ENCODE data around the gene IER2. TPM values are rescaled to one million over a fixed set of nuclear protein-coding genes. Genes with fewer than 3 reads are reported as not detected.

Gene IER2
- total RNA-seq, 1 donor from 2014 or later = 145 TPM

DNA sequence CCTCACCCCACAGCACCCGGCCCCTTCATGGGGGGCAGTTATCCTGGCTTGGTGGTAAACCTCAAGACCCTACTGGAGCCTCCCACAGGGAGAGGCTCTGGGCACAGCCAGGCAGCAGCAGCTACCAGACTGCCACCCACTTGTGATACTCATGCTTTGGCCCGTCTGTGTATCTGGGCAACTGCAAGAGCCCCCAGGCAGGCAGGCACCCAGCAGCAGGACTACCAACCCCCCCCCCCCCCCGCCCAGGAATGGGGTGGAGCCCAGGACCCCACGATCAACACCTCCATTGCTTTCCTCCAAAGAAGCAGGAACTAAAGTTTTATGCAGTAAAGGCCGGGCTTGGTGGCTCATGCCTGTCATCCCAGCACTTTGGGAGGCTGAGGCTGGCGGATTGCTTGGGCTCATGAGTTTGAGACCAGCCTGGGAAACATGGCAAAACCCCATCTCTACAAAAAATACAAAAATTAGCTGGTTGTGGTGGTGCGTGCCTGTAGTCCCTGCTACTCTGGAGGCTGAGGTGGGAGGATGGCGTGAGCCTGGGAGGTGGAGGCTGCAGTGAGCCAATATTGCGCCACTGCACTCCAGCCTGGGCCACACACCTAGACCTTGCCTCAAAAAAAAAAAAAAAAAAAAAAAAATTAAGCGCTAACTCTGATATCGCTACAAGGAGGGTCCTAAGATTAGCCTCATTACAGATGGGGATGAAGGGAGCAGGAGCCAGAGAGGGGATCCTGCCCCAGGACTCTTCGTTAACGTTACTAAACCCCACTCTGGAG, 46.4 kb upstream of the IER2 start:
- no peak overlapping the region for H3K4me3 ChIP-seq (ENCODE audit: low read depth, low read length)
- no peak for DNase-seq (ENCODE audit: low read depth)
- TF ChIP-seq, protein P1, sequence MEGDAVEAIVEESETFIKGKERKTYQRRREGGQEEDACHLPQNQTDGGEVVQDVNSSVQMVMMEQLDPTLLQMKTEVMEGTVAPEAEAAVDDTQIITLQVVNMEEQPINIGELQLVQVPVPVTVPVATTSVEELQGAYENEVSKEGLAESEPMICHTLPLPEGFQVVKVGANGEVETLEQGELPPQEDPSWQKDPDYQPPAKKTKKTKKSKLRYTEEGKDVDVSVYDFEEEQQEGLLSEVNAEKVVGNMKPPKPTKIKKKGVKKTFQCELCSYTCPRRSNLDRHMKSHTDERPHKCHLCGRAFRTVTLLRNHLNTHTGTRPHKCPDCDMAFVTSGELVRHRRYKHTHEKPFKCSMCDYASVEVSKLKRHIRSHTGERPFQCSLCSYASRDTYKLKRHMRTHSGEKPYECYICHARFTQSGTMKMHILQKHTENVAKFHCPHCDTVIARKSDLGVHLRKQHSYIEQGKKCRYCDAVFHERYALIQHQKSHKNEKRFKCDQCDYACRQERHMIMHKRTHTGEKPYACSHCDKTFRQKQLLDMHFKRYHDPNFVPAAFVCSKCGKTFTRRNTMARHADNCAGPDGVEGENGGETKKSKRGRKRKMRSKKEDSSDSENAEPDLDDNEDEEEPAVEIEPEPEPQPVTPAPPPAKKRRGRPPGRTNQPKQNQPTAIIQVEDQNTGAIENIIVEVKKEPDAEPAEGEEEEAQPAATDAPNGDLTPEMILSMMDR (conservative IDR thresholded peaks at IDR 0.05; ENCODE audit: low read depth, low read length) = no peak

DNA sequence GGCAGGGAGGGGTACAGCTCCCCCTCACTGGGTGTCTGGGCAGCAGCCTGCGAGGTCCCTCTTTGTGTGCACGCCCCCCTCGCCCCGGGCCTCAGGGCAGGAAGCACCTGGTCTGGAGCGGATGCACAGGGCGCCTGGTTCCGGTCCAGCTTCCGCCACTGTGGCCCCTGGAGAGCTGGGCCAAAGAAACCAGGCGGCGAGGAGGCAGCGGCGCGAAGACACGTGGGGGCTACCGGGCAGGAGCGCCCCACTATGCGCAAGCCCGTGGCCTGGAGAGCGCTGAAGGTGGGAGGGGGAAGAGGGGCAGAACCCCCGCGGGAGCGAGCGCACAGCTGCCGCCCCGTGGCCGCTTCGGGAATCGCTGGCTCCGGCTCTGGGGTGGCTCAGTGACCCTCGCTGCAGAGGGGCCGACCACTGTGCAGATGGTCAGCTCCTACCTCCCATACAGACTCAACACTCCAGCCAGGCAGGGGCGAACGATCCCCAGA, 45.8 kb upstream of the IER2 start:
- no peak for DNase-seq (ENCODE audit: low read depth)
- H3K4me3 ChIP-seq (ENCODE audit: low read depth, low read length) = no peak overlapping the region
- TF ChIP-seq, protein P1 (conservative IDR thresholded peaks at IDR 0.05; ENCODE audit: low read depth, low read length) = peak; percentile 47

DNA sequence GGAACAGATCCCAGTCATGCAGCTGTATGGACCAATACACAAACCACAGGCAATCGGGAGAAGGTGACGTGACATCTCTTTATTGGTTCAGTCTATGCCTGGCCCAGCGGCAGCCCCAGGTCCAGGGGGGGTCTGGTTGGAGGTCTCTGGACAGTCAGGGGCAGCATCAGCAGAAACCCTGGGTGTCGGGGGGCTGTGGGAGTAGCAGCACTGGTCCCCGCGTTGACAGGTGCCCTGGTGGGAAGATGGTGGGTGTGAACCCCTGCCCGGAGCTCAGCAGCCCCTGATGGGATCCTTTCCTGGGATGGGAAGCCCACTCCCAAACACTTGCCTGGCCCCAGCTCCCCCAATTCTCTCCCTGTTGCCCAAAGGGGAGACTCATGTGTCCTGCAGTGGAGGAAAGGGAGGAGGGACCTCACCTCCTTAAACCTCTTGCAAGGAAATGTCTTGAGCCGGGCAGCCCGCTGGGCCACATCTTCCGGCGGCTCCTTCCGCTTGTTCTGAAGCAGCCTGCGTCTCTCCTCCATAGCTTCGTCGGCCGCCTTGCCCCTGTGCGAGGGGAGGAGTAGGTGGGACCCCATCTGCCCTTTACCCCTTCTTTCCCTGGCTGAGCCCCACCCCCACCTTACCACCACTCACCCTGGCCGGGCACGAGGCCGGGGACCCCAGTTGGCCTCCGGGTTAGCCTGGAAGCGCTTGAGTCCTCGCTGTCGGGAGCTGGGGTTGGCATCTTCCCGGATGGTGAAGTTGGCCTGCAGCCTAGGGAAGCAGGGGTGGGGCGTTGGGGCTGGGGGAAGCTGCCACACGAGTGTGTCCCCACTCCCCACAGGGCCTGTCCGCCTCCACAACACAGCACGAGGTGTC, 45.1 kb upstream of the IER2 start:
- no peak overlapping the region for H3K4me3 ChIP-seq (ENCODE audit: low read depth, low read length)
- TF ChIP-seq, protein P1 (conservative IDR thresholded peaks at IDR 0.05; ENCODE audit: low read depth, low read length) = no peak
- DNase-seq (ENCODE audit: low read depth) = no peak

DNA sequence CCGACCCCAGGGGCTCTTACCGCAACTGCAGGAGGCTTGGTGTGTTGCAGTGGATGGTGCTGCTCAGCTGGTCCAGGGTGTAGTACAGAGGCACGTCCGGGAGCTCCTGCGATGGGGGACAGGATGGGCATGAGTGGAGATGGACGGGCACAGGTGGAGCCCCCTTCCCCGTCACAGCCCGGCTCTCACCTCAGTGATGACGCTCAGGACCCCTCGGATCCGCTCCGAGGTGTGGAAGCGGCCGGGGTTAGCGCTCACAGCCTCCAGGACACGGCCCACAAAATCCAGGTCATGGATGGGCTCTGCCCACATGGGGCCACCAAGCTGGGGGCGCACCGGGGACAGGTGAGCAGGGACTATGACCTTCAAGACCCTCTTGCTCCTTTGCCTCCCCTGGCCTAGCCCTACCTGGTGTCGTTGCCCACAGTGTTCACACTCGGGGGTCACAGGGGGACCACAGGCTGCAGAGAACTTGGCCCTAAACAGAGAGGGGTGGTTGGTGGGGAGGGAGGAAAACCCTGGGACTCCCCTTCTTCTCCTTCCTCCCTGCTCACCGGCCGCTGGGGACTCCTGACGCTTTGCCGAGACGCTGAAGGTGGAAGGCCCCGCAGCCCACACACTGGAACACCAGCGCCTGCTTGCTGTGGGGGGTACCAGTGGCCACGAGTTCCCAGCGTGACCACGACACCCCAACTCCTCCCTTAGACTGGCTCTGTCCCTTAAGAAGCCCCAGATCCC, 40.7 kb upstream of the IER2 start:
- TF ChIP-seq, protein P1 (conservative IDR thresholded peaks at IDR 0.05; ENCODE audit: low read depth, low read length) = no peak
- DNase-seq (ENCODE audit: low read depth) = no peak
- H3K4me3 ChIP-seq (ENCODE audit: low read depth, low read length) = no peak overlapping the region

DNA sequence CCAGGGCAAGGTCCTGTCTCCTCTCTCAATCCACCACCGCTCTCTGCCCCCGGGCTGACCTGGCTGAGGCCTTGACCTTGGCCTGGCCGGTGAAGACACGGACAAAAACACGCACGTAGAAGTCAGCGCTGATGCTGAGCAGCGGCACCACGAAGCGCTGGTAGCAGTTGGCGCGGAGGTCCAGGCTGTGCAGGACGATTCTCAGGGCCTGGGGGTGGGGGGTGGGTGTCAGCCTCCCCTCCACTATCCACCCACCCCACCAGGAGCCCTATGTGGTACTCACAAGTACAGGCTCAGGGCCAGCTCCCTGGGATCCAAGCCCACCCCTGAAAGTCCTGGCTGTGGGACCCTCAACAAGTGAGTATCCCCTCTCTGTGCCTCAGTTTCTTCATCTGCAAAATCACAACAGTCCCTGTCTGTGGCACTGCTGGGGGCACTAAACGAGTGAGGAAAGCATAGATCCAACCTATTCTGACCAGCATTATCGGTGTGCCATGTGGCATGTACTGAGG, 40.1 kb upstream of the IER2 start:
- DNase-seq (ENCODE audit: low read depth) = no peak
- no peak overlapping the region for H3K4me3 ChIP-seq (ENCODE audit: low read depth, low read length)
- TF ChIP-seq, protein P1 (conservative IDR thresholded peaks at IDR 0.05; ENCODE audit: low read depth, low read length) = no peak

DNA sequence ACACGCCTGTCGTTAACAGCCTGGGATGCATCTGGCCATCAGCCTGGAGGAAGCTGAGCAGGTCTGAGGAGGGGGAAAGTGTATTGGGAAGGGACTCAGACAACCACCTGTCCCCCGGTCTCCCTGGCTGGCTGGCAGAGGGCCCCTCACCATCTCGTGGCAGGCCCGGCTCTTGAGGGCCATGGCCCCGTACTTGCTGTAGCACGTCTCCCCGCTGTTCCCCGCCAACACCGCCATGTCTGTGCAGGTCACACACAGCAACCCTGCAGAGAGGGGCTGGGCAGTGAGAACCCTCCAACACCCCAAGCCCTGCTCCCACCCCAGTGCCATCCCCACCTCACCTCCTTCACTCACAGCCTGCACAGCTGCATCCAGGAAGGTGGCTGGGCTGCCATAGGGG, 37.7 kb upstream of the IER2 start:
- no peak overlapping the region for H3K4me3 ChIP-seq (ENCODE audit: low read depth, low read length)
- no peak for DNase-seq (ENCODE audit: low read depth)
- TF ChIP-seq, protein P1 (conservative IDR thresholded peaks at IDR 0.05; ENCODE audit: low read depth, low read length) = no peak
